ENCODE data around the gene GPC6. TPM values are rescaled to one million over a fixed set of nuclear protein-coding genes. Genes with fewer than 3 reads are reported as not detected.

GPC6 gene
- total RNA-seq, 4 donors from 2014 or later: 2.7 to 5.7 (median 4.4) TPM

GRCh38 chr13:93727211-93728141, 500.9 kb downstream of the GPC6 start:
- TF ChIP-seq EP300 (IDR thresholded peaks at IDR 0.05) (no peak), POLR2AphosphoS5 (IDR thresholded peaks at IDR 0.05) (no peak), POLR2A (IDR thresholded peaks at IDR 0.05) (no peak)
- TF ChIP-seq, protein P1, sequence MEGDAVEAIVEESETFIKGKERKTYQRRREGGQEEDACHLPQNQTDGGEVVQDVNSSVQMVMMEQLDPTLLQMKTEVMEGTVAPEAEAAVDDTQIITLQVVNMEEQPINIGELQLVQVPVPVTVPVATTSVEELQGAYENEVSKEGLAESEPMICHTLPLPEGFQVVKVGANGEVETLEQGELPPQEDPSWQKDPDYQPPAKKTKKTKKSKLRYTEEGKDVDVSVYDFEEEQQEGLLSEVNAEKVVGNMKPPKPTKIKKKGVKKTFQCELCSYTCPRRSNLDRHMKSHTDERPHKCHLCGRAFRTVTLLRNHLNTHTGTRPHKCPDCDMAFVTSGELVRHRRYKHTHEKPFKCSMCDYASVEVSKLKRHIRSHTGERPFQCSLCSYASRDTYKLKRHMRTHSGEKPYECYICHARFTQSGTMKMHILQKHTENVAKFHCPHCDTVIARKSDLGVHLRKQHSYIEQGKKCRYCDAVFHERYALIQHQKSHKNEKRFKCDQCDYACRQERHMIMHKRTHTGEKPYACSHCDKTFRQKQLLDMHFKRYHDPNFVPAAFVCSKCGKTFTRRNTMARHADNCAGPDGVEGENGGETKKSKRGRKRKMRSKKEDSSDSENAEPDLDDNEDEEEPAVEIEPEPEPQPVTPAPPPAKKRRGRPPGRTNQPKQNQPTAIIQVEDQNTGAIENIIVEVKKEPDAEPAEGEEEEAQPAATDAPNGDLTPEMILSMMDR (IDR thresholded peaks at IDR 0.05): no peak
- 73% methylated on average over 3 of the region's 3 CpGs for WGBS
- Histone ChIP-seq H3K9me3 (no peaks in the 10 kb centered on the region), H3K36me3 (no peaks in the 10 kb centered on the region), H3K27ac (no peak overlapping the region), H3K4me3 (no peak overlapping the region), H3K4me1 (no peaks in the 10 kb centered on the region), H3K27me3 (no peaks in the 10 kb centered on the region)
- DNase-seq (ENCODE audit: low spot score in 2 of 2): no peak

- H3K27ac ChIP-seq: no peak overlapping the region
- no peak for DNase-seq (ENCODE audit: low spot score in 2 of 2)
- no peak overlapping the region for H3K4me3 ChIP-seq
- H3K27me3 ChIP-seq: no peaks in the 10 kb centered on the region
- 69% methylated on average over 2 of the region's 2 CpGs for WGBS
- H3K4me1 ChIP-seq: no peaks in the 10 kb centered on the region
- H3K9me3 ChIP-seq: no peaks in the 10 kb centered on the region
- TF ChIP-seq, protein P1 (IDR thresholded peaks at IDR 0.05): no peak
- TF ChIP-seq POLR2AphosphoS5 (IDR thresholded peaks at IDR 0.05) (no peak), EP300 (IDR thresholded peaks at IDR 0.05) (no peak), POLR2A (IDR thresholded peaks at IDR 0.05) (no peak)
- no peaks in the 10 kb centered on the region for H3K36me3 ChIP-seq
Observed at GRCh38 chr13:93729383-93729782, 502.8 kb downstream of the GPC6 start.

DNA sequence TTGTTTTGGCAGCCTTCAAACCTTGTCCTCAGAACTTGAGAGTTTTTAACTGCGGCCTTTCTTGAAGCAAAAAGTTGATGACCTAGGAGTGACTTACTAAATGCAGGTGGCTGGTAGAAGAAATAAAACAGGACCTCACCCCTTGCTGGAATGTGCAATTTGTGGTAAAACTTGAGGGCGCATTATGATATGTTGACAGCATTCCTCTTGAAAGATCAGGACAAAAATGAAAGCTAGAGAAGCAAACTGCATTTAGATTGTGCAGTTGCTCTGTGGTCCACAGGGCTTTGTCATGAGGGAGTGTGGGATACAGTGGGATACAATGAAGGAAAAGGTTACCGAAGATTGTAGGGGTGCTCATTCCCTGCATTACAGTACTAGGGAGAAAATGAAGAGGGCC, 504.2 kb downstream of the GPC6 start:
- no peaks in the 10 kb centered on the region for H3K9me3 ChIP-seq
- no peaks in the 10 kb centered on the region for H3K4me1 ChIP-seq
- H3K27me3 ChIP-seq: no peaks in the 10 kb centered on the region
- no peaks in the 10 kb centered on the region for H3K36me3 ChIP-seq
- no peak overlapping the region for H3K27ac ChIP-seq
- H3K4me3 ChIP-seq: no peak overlapping the region
- TF ChIP-seq POLR2A (IDR thresholded peaks at IDR 0.05) (no peak), EP300 (IDR thresholded peaks at IDR 0.05) (no peak), POLR2AphosphoS5 (IDR thresholded peaks at IDR 0.05) (no peak)
- TF ChIP-seq, protein P1 (IDR thresholded peaks at IDR 0.05): no peak
- DNase-seq (ENCODE audit: low spot score in 2 of 2): no peak
- 76% methylated on average over 3 of the region's 3 CpGs for WGBS

GRCh38 chr13:93732186-93732585, 505.6 kb downstream of the GPC6 start:
- TF ChIP-seq, protein P1 (IDR thresholded peaks at IDR 0.05): no peak
- no peak for TF ChIP-seq POLR2AphosphoS5 (IDR thresholded peaks at IDR 0.05)
- no peak for TF ChIP-seq EP300 (IDR thresholded peaks at IDR 0.05)
- TF ChIP-seq POLR2A (IDR thresholded peaks at IDR 0.05): no peak
- WGBS: 71% methylated on average over 2 of the region's 2 CpGs
- no peaks in the 10 kb centered on the region for H3K27me3 ChIP-seq
- no peak for DNase-seq (ENCODE audit: low spot score in 2 of 2)
- H3K36me3 ChIP-seq: no peaks in the 10 kb centered on the region
- H3K27ac ChIP-seq: no peak overlapping the region
- no peak overlapping the region for H3K4me3 ChIP-seq
- no peaks in the 10 kb centered on the region for H3K9me3 ChIP-seq
- no peaks in the 10 kb centered on the region for H3K4me1 ChIP-seq

DNA sequence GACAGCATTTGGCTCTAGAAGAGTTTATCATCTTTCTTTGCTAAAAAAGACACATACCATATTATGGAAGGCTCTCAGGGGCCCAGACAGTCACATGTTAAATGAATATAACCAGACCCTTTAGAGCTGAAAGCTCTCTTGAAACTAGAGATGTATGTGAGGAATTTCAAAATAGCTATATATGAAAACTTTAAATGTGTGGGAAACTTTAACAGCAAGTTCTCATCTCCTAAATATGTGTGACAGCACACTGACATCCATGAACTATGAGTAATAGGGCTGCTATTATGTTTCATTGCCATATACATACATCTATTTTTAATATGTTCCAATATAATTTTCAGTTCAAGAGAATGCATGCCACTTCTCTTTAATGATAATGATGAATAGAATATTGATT, 509.5 kb downstream of the GPC6 start:
- no peaks in the 10 kb centered on the region for H3K9me3 ChIP-seq
- no peak overlapping the region for H3K27ac ChIP-seq
- DNase-seq (ENCODE audit: low spot score in 2 of 2): no peak
- H3K4me1 ChIP-seq: no peaks in the 10 kb centered on the region
- TF ChIP-seq, protein P1 (IDR thresholded peaks at IDR 0.05): no peak
- TF ChIP-seq EP300 (IDR thresholded peaks at IDR 0.05) (no peak), POLR2AphosphoS5 (IDR thresholded peaks at IDR 0.05) (no peak), POLR2A (IDR thresholded peaks at IDR 0.05) (no peak)
- no peak overlapping the region for H3K4me3 ChIP-seq
- no peaks in the 10 kb centered on the region for H3K27me3 ChIP-seq
- H3K36me3 ChIP-seq: no peaks in the 10 kb centered on the region

Data from suprapubic skin (tissue), 4 donors.